Measurements from ENCODE around the gene SLC16A12. TPM values are rescaled to one million over a fixed set of nuclear protein-coding genes. Genes with fewer than 3 reads are reported as not detected.

The SLC16A12 gene
- total and polyA plus RNA-seq, 2 donors (not counting 3 experiments of a cell fraction or from before 2014, with no cell fraction given), result not detected

GRCh38 chr10:89503151-89503550 is 32.2 kb downstream of the SLC16A12 start:
- DNase-seq (ENCODE audit: low read depth, low spot score) (no peak), FAIRE-seq (no peak)
- H3K4me2 ChIP-seq (ENCODE audit: insufficient read depth, low read length), result no peak overlapping the region
- H3K36me3 ChIP-seq (ENCODE audit: control insufficient read depth in 2 of 2, extremely low read depth in 1 of 2, insufficient read depth in 2 of 2, low read length in 2 of 2), result no peaks in the 10 kb centered on the region
- H3K27ac ChIP-seq (ENCODE audit: insufficient read depth, low read depth, low read length), result no peak overlapping the region
- H2AFZ ChIP-seq (ENCODE audit: low read depth, low read length), result no peak overlapping the region
- no peaks in the 10 kb centered on the region for H3K79me2 ChIP-seq (ENCODE audit: control insufficient read depth, insufficient read depth, low read length)
- TF ChIP-seq EZH2 (IDR thresholded peaks at IDR 0.05; ENCODE audit: borderline replicate concordance, low read depth, low read length, severe bottlenecking) (no peak), POLR2AphosphoS5 (IDR thresholded peaks at IDR 0.05; ENCODE audit: insufficient read depth, low read depth, low read length) (no peak), POLR2A (IDR thresholded peaks at IDR 0.05; ENCODE audit: low read depth, low read length) (no peak), MAX (IDR thresholded peaks at IDR 0.05; ENCODE audit: insufficient read depth, insufficient read length) (no peak)
- BruUV-seq (replicated peaks), result no TSS peak
- CTCF ChIA-PET, result no interaction called here
- H3K9ac ChIP-seq (replicated peaks; ENCODE audit: extremely low read depth, insufficient read depth, low read length), result no peak overlapping the region
- intact Hi-C loops (cut with micrococcal nuclease), result no loop called here
- dilution Hi-C loops (cut with MboI; ENCODE audit: extremely low pct_ligation_motif_present, low sequenced_read_pairs), result no loop called here
- no peaks in the 10 kb centered on the region for H4K20me1 ChIP-seq (replicated peaks; ENCODE audit: control insufficient read depth, extremely low read depth, insufficient read depth, low read length)
- H3K4me3 ChIP-seq (replicated peaks in 1 of 3; ENCODE audit: insufficient read depth in 1 of 3, low read depth in 1 of 3, low read length in 3 of 3), result no peak overlapping the region
- POLR2A ChIA-PET, result no interaction called here
- H3K4me1 ChIP-seq (ENCODE audit: control insufficient read depth, extremely low read depth, insufficient read depth, low read length), result no peaks in the 10 kb centered on the region
- no peaks in the 10 kb centered on the region for H3K9me3 ChIP-seq (replicated peaks; ENCODE audit: control insufficient read depth, insufficient read depth, low read length)
- H3K27me3 ChIP-seq (ENCODE audit: control insufficient read depth in 2 of 2, insufficient read depth in 2 of 2, low read length in 2 of 2), result no peaks in the 10 kb centered on the region
- H3K9me1 ChIP-seq (replicated peaks; ENCODE audit: control insufficient read depth, extremely low read depth, insufficient read depth, low read length), result no peaks in the 10 kb centered on the region

GRCh38 chr10:89502549-89502948 is 32.8 kb downstream of the SLC16A12 start:
- CTCF ChIA-PET, result no interaction called here
- H4K20me1 ChIP-seq (replicated peaks; ENCODE audit: control insufficient read depth, extremely low read depth, insufficient read depth, low read length), result no peaks in the 10 kb centered on the region
- no peaks in the 10 kb centered on the region for H3K36me3 ChIP-seq (ENCODE audit: control insufficient read depth in 2 of 2, extremely low read depth in 1 of 2, insufficient read depth in 2 of 2, low read length in 2 of 2)
- POLR2A ChIA-PET, result no interaction called here
- H3K4me1 ChIP-seq (ENCODE audit: control insufficient read depth, extremely low read depth, insufficient read depth, low read length), result no peaks in the 10 kb centered on the region
- no peak overlapping the region for H3K4me2 ChIP-seq (ENCODE audit: insufficient read depth, low read length)
- no peak overlapping the region for H2AFZ ChIP-seq (ENCODE audit: low read depth, low read length)
- no peak for FAIRE-seq
- TF ChIP-seq FOS (IDR thresholded peaks at IDR 0.05; ENCODE audit: borderline replicate concordance, insufficient read depth, low read length) (no peak), JUN (IDR thresholded peaks at IDR 0.05; ENCODE audit: borderline replicate concordance, insufficient read depth, insufficient read length, low read depth) (no peak), MAX (IDR thresholded peaks at IDR 0.05; ENCODE audit: insufficient read depth, insufficient read length) (no peak), POLR2AphosphoS5 (IDR thresholded peaks at IDR 0.05; ENCODE audit: insufficient read depth, low read depth, low read length) (no peak)
- H3K4me3 ChIP-seq (replicated peaks in 1 of 3; ENCODE audit: insufficient read depth in 1 of 3, low read depth in 1 of 3, low read length in 3 of 3), result no peak overlapping the region
- peak; percentile 15 for DNase-seq (ENCODE audit: low read depth, low spot score)
- no peak overlapping the region for H3K9ac ChIP-seq (replicated peaks; ENCODE audit: extremely low read depth, insufficient read depth, low read length)
- H3K9me3 ChIP-seq (replicated peaks; ENCODE audit: control insufficient read depth, insufficient read depth, low read length), result no peaks in the 10 kb centered on the region
- H3K27ac ChIP-seq (ENCODE audit: insufficient read depth, low read depth, low read length), result no peak overlapping the region
- no peaks in the 10 kb centered on the region for H3K27me3 ChIP-seq (ENCODE audit: control insufficient read depth in 2 of 2, insufficient read depth in 2 of 2, low read length in 2 of 2)
- BruUV-seq (replicated peaks), result no TSS peak
- H3K79me2 ChIP-seq (ENCODE audit: control insufficient read depth, insufficient read depth, low read length), result no peaks in the 10 kb centered on the region
- H3K9me1 ChIP-seq (replicated peaks; ENCODE audit: control insufficient read depth, extremely low read depth, insufficient read depth, low read length), result no peaks in the 10 kb centered on the region
- dilution Hi-C loops (cut with MboI; ENCODE audit: extremely low pct_ligation_motif_present, low sequenced_read_pairs), result no loop called here
- intact Hi-C loops (cut with micrococcal nuclease), result no loop called here

All from endothelial cell of umbilical vein (primary cell).